Activated CD4-positive, alpha-beta T cell treated with anti-CD3 and anti-CD28 coated beads, Interleukin-2, amount 10 ng/mL, durations not matched to agents 24 days and 14 days (primary cell): ENCODE results near the gene SECISBP2L. TPM values are rescaled to one million over a fixed set of nuclear protein-coding genes. Genes with fewer than 3 reads are reported as not detected.
"Not testable (repeated sequence)": the region's sequence is repeated elsewhere in the genome, so short reads cannot be mapped to it uniquely, and the experiment has no call there.

Experiments used
- DNase-seq: peaks from one replicate; pipeline ENCODE4 v3.0.0; 2022
- H3K27ac Mint-ChIP-seq: one replicate; pipeline ENCODE4 v1.8.0; 2022; ENCODE audit warnings: mild to moderate bottlenecking, mixed read lengths
- H3K27me3 Mint-ChIP-seq: one replicate; pipeline ENCODE4 v1.8.0; 2022; ENCODE audit warnings: mixed read lengths
- H3K36me3 Mint-ChIP-seq: one replicate; pipeline ENCODE4 v1.8.0; 2022; ENCODE audit warnings: low read depth, mild to moderate bottlenecking, mixed read lengths
- H3K4me1 Mint-ChIP-seq: one replicate; pipeline ENCODE4 v1.8.0; 2021; ENCODE audit warnings: mixed read lengths
- H3K4me3 Mint-ChIP-seq: one replicate; pipeline ENCODE4 v1.8.0; 2022; ENCODE audit warnings: mild to moderate bottlenecking, moderate library complexity, mixed read lengths
- H3K9me3 Mint-ChIP-seq: one replicate; pipeline ENCODE4 v1.8.0; 2021; ENCODE audit warnings: mixed read lengths
- intact Hi-C: fragments of 100-400 bp; cut with micrococcal nuclease; formaldehyde crosslinking; loops from one replicate; pipeline ENCODE4 v1.15.1; 2023
- total RNA-seq: library from RNA; stranded (reverse); gene quantifications from 2 replicates; pipeline ENCODE4 v1.2.3, GENCODE V29; 2022

The SECISBP2L gene
- total RNA-seq, 1 donor from 2014 or later: 40.0 TPM

- Mint-ChIP-seq H3K27ac (no peak overlapping the region), H3K4me3 (peak overlapping the region; percentile 68)
Observed at GRCh38 chr15:48976444-48977088, 69.7 kb downstream of the SECISBP2L start.

GRCh38 chr15:48975472-48976419, 70.5 kb downstream of the SECISBP2L start:
- Mint-ChIP-seq H3K27ac (peak overlapping the region; percentile 41), H3K27me3 (peaks cover 7% of the 10 kb centered on the region), H3K4me1 (peaks cover 4% of the 10 kb centered on the region), H3K36me3 (no peaks in the 10 kb centered on the region), H3K4me3 (peak overlapping the region; percentile 68), H3K9me3 (peaks cover 2% of the 10 kb centered on the region)
- peak; percentile 95 for DNase-seq
- intact Hi-C loops: loop anchor here (1.0 kb wide), 1 partner anchor 113 kb away; no protein-coding TSS in a partner anchor

More at GRCh38 chr15:48976444-48977088, 69.7 kb downstream of the SECISBP2L start:
- H3K4me1 Mint-ChIP-seq: peaks cover 2% of the 10 kb centered on the region
- H3K9me3 Mint-ChIP-seq: no peaks in the 10 kb centered on the region
- DNase-seq: no peak
- H3K36me3 Mint-ChIP-seq: no peaks in the 10 kb centered on the region
- intact Hi-C loops: no loop called here
- peaks cover 8% of the 10 kb centered on the region for H3K27me3 Mint-ChIP-seq

- Mint-ChIP-seq H3K9me3 (peaks cover 8% of the 10 kb centered on the region), H3K27me3 (peaks cover 5% of the 10 kb centered on the region), H3K4me1 (peaks cover 8% of the 10 kb centered on the region), H3K4me3 (no peak overlapping the region), H3K27ac (no peak overlapping the region), H3K36me3 (no peaks in the 10 kb centered on the region)
- intact Hi-C loops: loop anchor here (1.0 kb wide), 1 partner anchor 113 kb away; no protein-coding TSS in a partner anchor
- DNase-seq: no peak
Observed at GRCh38 chr15:48974882-48975281, 71.4 kb downstream of the SECISBP2L start.

- intact Hi-C loops: no loop called here
- Mint-ChIP-seq H3K27me3 (peaks cover 2% of the 10 kb centered on the region), H3K9me3 (peaks cover 17% of the 10 kb centered on the region), H3K4me1 (peaks cover 11% of the 10 kb centered on the region), H3K36me3 (no peaks in the 10 kb centered on the region), H3K27ac (no peak overlapping the region), H3K4me3 (no peak overlapping the region)
- DNase-seq: no peak
Observed at GRCh38 chr15:48972750-48973503, 73.3 kb downstream of the SECISBP2L start.

- H3K27me3 Mint-ChIP-seq, DNase-seq, H3K27ac Mint-ChIP-seq, H3K4me3 Mint-ChIP-seq, H3K36me3 Mint-ChIP-seq, intact Hi-C loops: not testable (repeated sequence)
- H3K9me3 Mint-ChIP-seq: peaks cover 20% of the 10 kb centered on the region
- H3K4me1 Mint-ChIP-seq: peaks cover 24% of the 10 kb centered on the region
Observed at GRCh38 chr15:48970926-48971325, 75.3 kb downstream of the SECISBP2L start.

GRCh38 chr15:48968066-48968465, 78.2 kb downstream of the SECISBP2L start:
- intact Hi-C loops: loop anchor here (5.0 kb wide), 1 partner anchor 179 kb away; no protein-coding TSS in a partner anchor

GRCh38 chr15:48967336-48967735, 78.9 kb downstream of the SECISBP2L start:
- peak overlapping the region; percentile 58 for H3K4me3 Mint-ChIP-seq
- DNase-seq: no peak
- H3K36me3 Mint-ChIP-seq: peaks cover 2% of the 10 kb centered on the region
- peaks cover 2% of the 10 kb centered on the region for H3K27me3 Mint-ChIP-seq
- intact Hi-C loops: loop anchor here (2.0 to 5.0 kb wide), 3 partner anchors 21 to 180 kb away; no protein-coding TSS in a partner anchor
- H3K9me3 Mint-ChIP-seq: peaks cover 20% of the 10 kb centered on the region
- H3K4me1 Mint-ChIP-seq: peaks cover 48% of the 10 kb centered on the region
- peak overlapping the region; percentile 93 for H3K27ac Mint-ChIP-seq

More at GRCh38 chr15:48968066-48968465, 78.2 kb downstream of the SECISBP2L start:
- Mint-ChIP-seq H3K27me3 (peaks cover 2% of the 10 kb centered on the region), H3K4me1 (peaks cover 48% of the 10 kb centered on the region), H3K4me3 (no peak overlapping the region), H3K9me3 (peaks cover 20% of the 10 kb centered on the region), H3K36me3 (peaks cover 2% of the 10 kb centered on the region), H3K27ac (no peak overlapping the region)
- DNase-seq: no peak

GRCh38 chr15:48966595-48967301, 79.5 kb downstream of the SECISBP2L start:
- H3K36me3 Mint-ChIP-seq: peaks cover 2% of the 10 kb centered on the region
- H3K27ac Mint-ChIP-seq: peak overlapping the region; percentile 93
- intact Hi-C loops: loop anchor here (1.0 to 5.0 kb wide), 7 partner anchors 20 to 181 kb away; no protein-coding TSS in a partner anchor
- H3K4me1 Mint-ChIP-seq: peaks cover 48% of the 10 kb centered on the region
- H3K9me3 Mint-ChIP-seq: peaks cover 20% of the 10 kb centered on the region
- peak overlapping the region; percentile 58 for H3K4me3 Mint-ChIP-seq
- peaks cover 2% of the 10 kb centered on the region for H3K27me3 Mint-ChIP-seq
- DNase-seq: peak; percentile 85

- Mint-ChIP-seq H3K36me3 (peaks cover 6% of the 10 kb centered on the region), H3K27me3 (peaks cover 2% of the 10 kb centered on the region), H3K27ac (peak overlapping the region; percentile 93), H3K4me1 (peaks cover 53% of the 10 kb centered on the region), H3K9me3 (peaks cover 20% of the 10 kb centered on the region), H3K4me3 (peak overlapping the region; percentile 58)
- intact Hi-C loops: loop anchor here (1.0 to 5.0 kb wide), 7 partner anchors 19 to 181 kb away; no protein-coding TSS in a partner anchor
- DNase-seq: peak; percentile 72
Observed at GRCh38 chr15:48965972-48966371, 80.3 kb downstream of the SECISBP2L start.

GRCh38 chr15:48964898-48965297, 81.3 kb downstream of the SECISBP2L start:
- Mint-ChIP-seq H3K4me3 (peak overlapping the region; percentile 78), H3K36me3 (peaks cover 13% of the 10 kb centered on the region), H3K27me3 (no peaks in the 10 kb centered on the region), H3K9me3 (peaks cover 13% of the 10 kb centered on the region), H3K27ac (peak overlapping the region; percentile 54), H3K4me1 (peaks cover 50% of the 10 kb centered on the region)
- no peak for DNase-seq
- intact Hi-C loops: loop anchor here (5.0 kb wide), 1 partner anchor 182 kb away; no protein-coding TSS in a partner anchor

- H3K27me3 Mint-ChIP-seq: no peaks in the 10 kb centered on the region
- DNase-seq: peak; percentile 72
- peak within 1 kb of the TSS; percentile 78 for H3K4me3 Mint-ChIP-seq
- H3K36me3 Mint-ChIP-seq: peaks cover 17% of the 10 kb centered on the region
- H3K9me3 Mint-ChIP-seq: peaks cover 4% of the 10 kb centered on the region
- peak within 1 kb of the TSS; percentile 85 for H3K27ac Mint-ChIP-seq
- peaks cover 50% of the 10 kb centered on the region for H3K4me1 Mint-ChIP-seq
- intact Hi-C loops: no loop called here
Observed at GRCh38 chr15:48963524-48964113, 82.6 kb downstream of the SECISBP2L start, which contains the start of gene SHC4. Gene SHC4 (minus strand): TSS chr15:48963919. CDS start chr15:48963015, 904 bp downstream.
